Lower leg skin (tissue), 3 donors: ENCODE results near the gene TRAF7.

Source experiments
- CTCF ChIP-seq, 3 donors: fragments of 450-650 bp; IDR thresholded peaks; one replicate each; pipeline ENCODE4 v1.5.1; 2016; ENCODE audit warnings: antibody characterized with exemption in 3 of 3, mild to moderate bottlenecking in 3 of 3, moderate library complexity in 2 of 3
- POLR2A ChIP-seq, 2 donors: fragments of 450-650 bp; IDR thresholded peaks; one replicate each; pipeline ENCODE4 v1.6.1; 2016 to 2017; ENCODE audit warnings: antibody characterized with exemption in 2 of 2, mild to moderate bottlenecking in 1 of 2, moderate library complexity in 1 of 2

GRCh38 chr16:2223942-2224486 is 68.4 kb downstream of the TRAF7 start:
- TF ChIP-seq CTCF (IDR thresholded peaks at IDR 0.05) (no peak), POLR2A (IDR thresholded peaks at IDR 0.05) (no peak)
